GM12801 (cell line): Measurements from ENCODE around the gene HTRA3.

Experiments used
- TF ChIP-seq, protein P1 (sequence below): IDR thresholded peaks from one replicate; pipeline ENCODE4 v1.5.1; 2011; ENCODE audit warnings: control low read depth; ENCODE audit not compliant: insufficient read length; ENCODE audit errors: extremely low read depth

HTRA3 gene

DNA sequence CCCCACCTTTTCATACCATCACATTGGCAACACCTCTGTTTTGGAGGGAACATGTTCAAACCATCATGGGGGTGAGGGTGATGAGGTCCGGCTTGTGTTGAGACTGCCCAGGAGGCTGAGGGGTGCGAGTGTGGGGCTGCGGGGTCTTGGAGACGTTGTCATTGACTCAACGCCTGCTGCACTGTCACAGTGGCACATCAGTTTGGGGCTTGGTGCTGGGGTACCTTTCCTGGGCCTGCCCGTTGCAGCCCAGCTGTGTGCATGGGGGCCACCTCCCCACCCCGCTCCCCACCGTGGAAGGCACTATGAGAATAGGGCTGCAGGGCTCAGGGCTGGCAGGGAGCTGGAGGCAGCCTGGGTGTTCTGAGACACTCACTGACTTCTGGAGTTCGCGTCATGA, 2.3 kb downstream of the HTRA3 start:
- TF ChIP-seq, protein P1, sequence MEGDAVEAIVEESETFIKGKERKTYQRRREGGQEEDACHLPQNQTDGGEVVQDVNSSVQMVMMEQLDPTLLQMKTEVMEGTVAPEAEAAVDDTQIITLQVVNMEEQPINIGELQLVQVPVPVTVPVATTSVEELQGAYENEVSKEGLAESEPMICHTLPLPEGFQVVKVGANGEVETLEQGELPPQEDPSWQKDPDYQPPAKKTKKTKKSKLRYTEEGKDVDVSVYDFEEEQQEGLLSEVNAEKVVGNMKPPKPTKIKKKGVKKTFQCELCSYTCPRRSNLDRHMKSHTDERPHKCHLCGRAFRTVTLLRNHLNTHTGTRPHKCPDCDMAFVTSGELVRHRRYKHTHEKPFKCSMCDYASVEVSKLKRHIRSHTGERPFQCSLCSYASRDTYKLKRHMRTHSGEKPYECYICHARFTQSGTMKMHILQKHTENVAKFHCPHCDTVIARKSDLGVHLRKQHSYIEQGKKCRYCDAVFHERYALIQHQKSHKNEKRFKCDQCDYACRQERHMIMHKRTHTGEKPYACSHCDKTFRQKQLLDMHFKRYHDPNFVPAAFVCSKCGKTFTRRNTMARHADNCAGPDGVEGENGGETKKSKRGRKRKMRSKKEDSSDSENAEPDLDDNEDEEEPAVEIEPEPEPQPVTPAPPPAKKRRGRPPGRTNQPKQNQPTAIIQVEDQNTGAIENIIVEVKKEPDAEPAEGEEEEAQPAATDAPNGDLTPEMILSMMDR, result no peak

DNA sequence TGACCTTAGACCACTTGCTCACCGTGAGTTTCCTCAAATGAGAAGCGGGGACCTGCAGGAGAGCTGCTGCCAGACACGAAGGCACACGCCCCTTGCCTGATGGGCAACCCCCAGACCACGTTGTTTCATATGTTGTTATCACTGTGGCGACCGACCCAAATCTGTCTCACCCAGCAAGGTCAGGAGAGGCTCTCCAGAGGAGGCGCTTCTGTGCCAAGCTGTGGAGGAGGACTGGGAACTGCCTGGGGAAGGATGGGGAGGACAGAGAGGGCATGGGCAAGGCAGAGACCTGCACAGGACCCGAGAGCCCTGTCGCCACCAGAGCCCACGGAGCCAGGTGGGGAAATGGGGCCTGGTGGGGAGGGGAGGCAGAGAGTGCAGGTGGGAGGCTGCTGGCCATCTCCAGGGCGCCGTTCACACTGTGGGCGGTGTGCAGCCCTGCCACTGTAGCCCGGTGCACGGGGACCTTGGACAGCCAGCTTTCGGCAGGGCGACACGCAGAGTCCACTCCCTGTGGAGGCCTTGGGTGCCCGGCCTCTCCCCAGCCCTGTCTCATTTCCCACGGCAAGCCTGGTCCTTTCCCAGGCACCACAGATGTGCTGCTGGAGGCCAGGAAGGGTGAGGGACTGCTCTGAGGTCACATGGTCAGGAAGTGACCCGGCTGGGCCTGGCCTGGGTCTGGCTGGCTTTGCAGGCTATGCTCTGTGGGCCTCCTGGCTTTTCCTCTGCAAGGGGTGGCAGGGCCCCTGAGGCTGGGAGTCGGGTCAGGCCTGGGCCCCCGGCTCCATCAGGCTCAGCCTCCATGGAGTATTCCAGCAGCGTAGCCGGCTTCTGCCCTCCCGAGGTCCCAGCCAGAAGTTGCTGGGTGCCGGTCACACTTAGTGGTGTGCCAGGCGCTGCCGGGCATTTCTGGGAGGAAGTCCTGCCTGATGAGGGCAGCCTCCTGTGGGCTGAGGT, 3.2 kb downstream of the HTRA3 start:
- TF ChIP-seq, protein P1, result no peak

DNA sequence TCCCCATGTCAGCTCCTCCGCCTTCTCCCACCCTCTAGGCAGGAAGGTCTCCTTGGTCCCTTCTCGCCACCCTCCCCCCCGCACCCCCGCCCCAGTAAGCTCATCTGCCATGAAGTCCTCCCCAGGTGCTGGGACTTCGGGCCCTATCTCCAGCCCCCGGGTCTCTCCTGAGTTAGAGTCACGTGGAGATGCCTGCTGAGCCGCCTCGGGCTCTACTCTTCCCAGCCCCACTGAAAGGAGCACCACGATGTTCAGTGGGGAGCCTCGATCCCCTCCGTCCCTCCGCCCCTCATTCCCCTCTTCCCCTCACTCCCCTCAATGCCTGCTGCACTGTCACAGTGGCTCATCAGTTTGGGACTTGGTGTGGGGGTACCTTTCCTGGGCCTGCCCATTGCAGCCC, 3.9 kb downstream of the HTRA3 start:
- TF ChIP-seq, protein P1, result no peak

DNA sequence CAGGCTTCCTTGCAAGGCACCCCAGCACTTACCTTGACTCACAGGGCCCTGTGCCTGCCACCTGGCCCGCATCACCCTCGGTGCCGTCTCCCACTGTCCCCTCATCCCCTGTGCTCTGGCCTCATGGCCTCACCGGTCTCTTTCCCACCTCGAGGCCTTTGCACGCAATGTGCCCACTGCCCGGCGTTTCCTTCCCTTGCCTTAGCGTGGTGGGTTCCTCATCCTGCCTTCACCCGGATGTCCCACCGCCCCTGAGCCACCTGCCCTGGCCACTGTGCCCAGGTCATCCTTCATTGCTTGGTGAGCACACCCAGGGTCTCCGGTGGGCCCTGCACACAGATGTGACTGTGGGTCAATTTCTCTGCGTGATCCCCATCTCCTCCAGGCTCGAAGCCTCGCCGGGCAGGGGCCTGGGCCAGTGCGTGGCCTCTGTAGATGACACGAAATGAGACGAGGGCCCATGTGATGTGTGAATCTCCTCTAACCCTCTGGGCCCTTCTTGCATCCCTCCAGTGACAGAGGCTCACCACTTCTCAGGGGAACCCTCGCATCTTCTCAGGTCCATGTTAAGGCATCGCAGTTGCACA, 4.6 kb downstream of the HTRA3 start:
- TF ChIP-seq, protein P1, result no peak

DNA sequence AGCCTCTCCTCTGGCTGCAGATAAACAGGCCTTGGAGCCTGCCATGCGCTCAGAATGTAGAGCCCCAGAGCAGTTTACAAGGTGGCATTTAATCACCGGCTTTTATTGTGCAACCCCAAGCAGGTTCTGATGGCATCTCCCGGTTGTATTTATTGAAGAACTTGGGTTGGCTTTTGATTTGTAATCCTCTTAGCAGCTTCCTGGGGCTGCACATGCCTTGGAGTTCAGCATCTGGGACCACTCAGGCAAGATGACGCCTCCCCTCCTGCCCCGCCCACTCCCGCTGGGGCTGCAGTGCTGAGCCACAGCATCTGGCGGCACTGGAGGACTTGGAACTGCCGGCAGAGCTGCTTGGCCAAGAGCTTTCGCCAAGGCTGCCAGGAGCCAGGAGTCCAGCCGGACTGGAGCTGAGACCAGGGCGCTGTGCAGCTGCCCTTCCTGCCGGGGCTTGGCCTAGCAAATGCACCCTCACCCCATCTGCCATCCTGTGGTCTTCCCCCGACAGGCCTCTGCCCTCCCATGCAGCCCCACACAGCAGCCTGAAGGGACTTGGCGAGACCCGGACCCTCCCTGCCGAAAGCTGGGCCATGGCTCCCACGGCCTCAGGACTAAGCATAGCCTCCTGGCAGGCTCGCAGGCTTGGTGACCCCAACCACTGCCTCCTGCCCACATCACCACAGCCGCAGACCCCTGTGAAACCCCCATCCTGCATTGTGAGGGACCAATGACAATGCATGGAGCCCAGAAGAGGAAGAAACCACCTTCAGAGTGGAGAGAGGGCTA, 5.4 kb downstream of the HTRA3 start:
- TF ChIP-seq, protein P1, result no peak

DNA sequence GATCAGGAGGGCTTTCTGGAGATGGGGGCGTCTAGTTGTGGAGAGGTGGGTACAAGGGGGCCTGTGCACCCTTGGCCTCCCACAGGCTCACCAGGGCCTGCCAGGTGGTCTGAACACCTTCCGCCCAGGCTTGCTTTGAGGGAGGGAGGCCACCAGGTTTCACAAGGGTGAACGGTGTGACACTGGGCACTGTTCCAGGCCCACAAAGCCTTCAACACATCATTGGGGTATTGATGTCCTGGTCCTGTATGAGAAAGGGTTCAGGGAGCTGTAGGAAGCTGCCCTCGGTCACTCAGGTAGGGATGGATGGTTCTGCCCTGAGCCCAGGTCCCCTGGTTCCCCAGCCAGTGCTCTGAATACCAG, 6.0 kb downstream of the HTRA3 start:
- TF ChIP-seq, protein P1, result no peak
